B cell (primary cell): Measurements from ENCODE around the gene FTL. TPM values are rescaled to one million over a fixed set of nuclear protein-coding genes. Genes with fewer than 3 reads are reported as not detected.

ENCODE experiments used
- ATAC-seq: fragments of 200-7000 bp; cut with Tn5 transposase; one replicate; pipeline ENCODE4 v1.10.0; 2021; ENCODE audit warnings: low read depth, mild to moderate bottlenecking, moderate number of reproducible peaks, moderate library complexity
- CTCF ChIA-PET: fragments of 350-600 bp; sonication (Branson Sonifier 250); formaldehyde crosslinking; loops from one replicate; lab custom pipeline; 2021; ENCODE audit warnings: antibody characterized with exemption, inconsistent platforms; lab: Charles Lee
- POLR2A ChIA-PET: fragments of 350-600 bp; sonication (Branson Sonifier 250); formaldehyde crosslinking; loops from one replicate; lab custom pipeline; 2021; ENCODE audit warnings: antibody characterized with exemption; lab: Charles Lee
- DNase-seq: peaks from one replicate; pipeline ENCODE4 v3.0.0; 2013
- H2AFZ ChIP-seq: 2 replicates; pipeline ENCODE4 v1.6.1; 2012; ENCODE audit warnings: mild to moderate bottlenecking, low read depth, low read length; ENCODE audit not compliant: insufficient read depth, poor library complexity, severe bottlenecking
- H3K27ac ChIP-seq, 2 donors: 1 replicate in 1 of 2; 2 replicates in 1 of 2; pipeline ENCODE4 v1.5.1; 2012 to 2013; ENCODE audit warnings: low read length in 2 of 2, mild to moderate bottlenecking in 2 of 2, moderate library complexity in 1 of 2
- H3K27me3 ChIP-seq, 4 experiments: fragments of 200-600 bp in 1 of 4; sonication (generic) in 1 of 4; replicated peaks in 1 of 4; 1 replicate in 2 of 4; 2 replicates in 2 of 4; pipeline versions ENCODE4 v1.6.1 to v1.7.0; 2013 to 2016; ENCODE audit warnings: low read length in 3 of 4, mild to moderate bottlenecking in 2 of 4, mixed read lengths in 1 of 4, moderate library complexity in 1 of 4; ENCODE audit not compliant: insufficient read depth in 4 of 4, control insufficient read depth in 3 of 4; ENCODE audit errors: control extremely low read depth in 1 of 4
- H3K36me3 ChIP-seq, 2 experiments: replicated peaks in 1 of 2; 1 replicate in 1 of 2; 2 replicates in 1 of 2; pipeline versions ENCODE4 v1.6.1 to v1.7.1; 2013; ENCODE audit warnings: low read length in 1 of 2; ENCODE audit not compliant: insufficient read depth in 2 of 2, control insufficient read depth in 1 of 2; ENCODE audit errors: control extremely low read depth in 1 of 2, extremely low read depth in 1 of 2
- H3K4me1 ChIP-seq, 2 donors: fragments of 200-600 bp in 1 of 2; sonication (generic) in 1 of 2; 1 replicate in 1 of 2; 2 replicates in 1 of 2; pipeline versions ENCODE4 v1.5.1 to v1.6.1; 2013 to 2017; ENCODE audit warnings: low read length in 2 of 2; ENCODE audit not compliant: control insufficient read depth in 2 of 2, insufficient read depth in 2 of 2
- H3K4me2 ChIP-seq: replicated peaks from 2 replicates; pipeline ENCODE3; 2012; ENCODE audit warnings: mild to moderate bottlenecking, low read depth, low read length; ENCODE audit not compliant: poor library complexity, severe bottlenecking
- H3K4me3 ChIP-seq, 5 experiments: fragments of 200-600 bp in 1 of 5; sonication (generic) in 1 of 5; 1 replicate in 3 of 5; 2 replicates in 2 of 5; pipeline versions ENCODE4 v1.5.1 to v1.7.0; 2011 to 2016; ENCODE audit warnings: low read length in 4 of 5, mild to moderate bottlenecking in 4 of 5, low read depth in 2 of 5, control low read depth in 1 of 5, moderate library complexity in 1 of 5; ENCODE audit not compliant: insufficient read depth in 1 of 5; ENCODE audit errors: control extremely low read depth in 1 of 5, extremely low read depth in 1 of 5
- H3K79me2 ChIP-seq: fragments of 200-600 bp; sonication (generic); one replicate; pipeline ENCODE4 v1.6.0; 2016; ENCODE audit warnings: low read length; ENCODE audit not compliant: control insufficient read depth, insufficient read depth
- H3K9ac ChIP-seq: fragments of 200-600 bp; sonication (generic); 2 replicates; pipeline ENCODE4 v1.6.1; 2017; ENCODE audit warnings: mild to moderate bottlenecking, low read length, moderate library complexity
- H3K9me3 ChIP-seq, 3 donors: one replicate each; pipeline versions ENCODE4 v1.6.1 to v1.7.1; 2013; ENCODE audit warnings: low read length in 2 of 3; ENCODE audit not compliant: control insufficient read depth in 2 of 3, insufficient read depth in 1 of 3; ENCODE audit errors: control extremely low read depth in 1 of 3
- H4K20me1 ChIP-seq: 2 replicates; pipeline ENCODE4 v1.6.0; 2012; ENCODE audit warnings: mild to moderate bottlenecking, low read length; ENCODE audit not compliant: insufficient read depth, control insufficient read depth, poor library complexity, severe bottlenecking
- H3K27ac Mint-ChIP-seq: one replicate; pipeline ENCODE4 v1.8.0; 2021; ENCODE audit warnings: mixed read lengths
- H3K27me3 Mint-ChIP-seq: one replicate; pipeline ENCODE4 v1.8.0; 2021; ENCODE audit warnings: mixed read lengths
- H3K4me1 Mint-ChIP-seq: one replicate; pipeline ENCODE4 v1.8.0; 2021; ENCODE audit warnings: mixed read lengths
- H3K4me3 Mint-ChIP-seq: one replicate; pipeline ENCODE4 v1.8.0; 2021; ENCODE audit warnings: mixed read lengths
- H3K9me3 Mint-ChIP-seq: one replicate; pipeline ENCODE4 v1.8.0; 2022; ENCODE audit warnings: mixed read lengths; ENCODE audit not compliant: insufficient read depth
- CTCF ChIP-seq: fragments of 200-600 bp; IDR thresholded peaks from one replicate; pipeline ENCODE4 v1.8.0; 2022; ENCODE audit warnings: antibody characterized with exemption, mild to moderate bottlenecking
- EZH2 ChIP-seq: IDR thresholded peaks from 2 replicates; pipeline ENCODE4 v1.6.1; 2012; ENCODE audit warnings: borderline replicate concordance, low read depth, mild to moderate bottlenecking, moderate library complexity, low read length; ENCODE audit not compliant: insufficient read depth, poor library complexity, severe bottlenecking
- WGBS: methylation state at CpG from one replicate; pipeline ENCODE4 v1.1.5; 2013; ENCODE audit warnings: missing lambda C conversion rate; ENCODE audit not compliant: insufficient coverage; 5-methylcytosine and 5-hydroxymethylcytosine counted together
- intact Hi-C: fragments of 100-400 bp; cut with micrococcal nuclease; formaldehyde crosslinking; loops from one replicate; pipeline ENCODE4 v1.10.0; 2022
- polyA plus RNA-seq: library from polyadenylated mRNA; depleted of rRNA; stranded (reverse); fragments of >200 nt; gene quantifications from 2 replicates; pipeline ENCODE4 v1.2.3, GENCODE V29; 2012
- total RNA-seq, 2 donors: library from RNA; stranded (reverse); fragments of 120-200 nt in 1 of 2; gene quantifications; 1 replicate in 1 of 2; 2 replicates in 1 of 2; pipeline versions ENCODE4 v1.2.3 to v1.2.4, GENCODE V29; 2013 to 2022

FTL gene
- total and polyA plus RNA-seq, 2 donors (not counting 1 experiment from before 2014, with no cell fraction given), result 832 to 937 TPM

DNA sequence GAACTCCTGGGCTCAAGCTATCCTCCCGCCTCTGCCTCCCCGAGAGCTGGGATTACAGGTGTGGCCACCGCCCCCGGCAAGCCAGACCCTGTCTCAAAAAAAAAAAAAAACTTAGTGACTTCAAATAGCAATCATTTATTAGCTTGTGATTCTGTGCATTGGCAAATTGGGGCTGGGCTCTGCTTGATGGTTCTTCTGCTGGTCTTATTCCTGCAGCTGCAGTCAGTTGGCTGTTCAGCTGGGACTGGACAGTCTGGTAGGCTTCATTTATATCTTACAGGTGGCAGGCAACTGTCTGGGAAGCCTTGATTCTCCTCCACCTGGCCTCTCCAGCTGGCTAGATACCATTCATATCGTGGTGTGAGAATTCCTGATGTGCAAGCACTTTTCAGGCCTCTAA, 24.2 kb upstream of the FTL start:
- Mint-ChIP-seq H3K9me3 (peaks cover 2% of the 10 kb centered on the region), H3K27ac (no peak overlapping the region), H3K27me3 (peaks cover 6% of the 10 kb centered on the region), H3K4me3 (no peak overlapping the region), H3K4me1 (no peaks in the 10 kb centered on the region)
- Histone ChIP-seq H3K27ac (no peak overlapping the region), H3K36me3 (no peaks in the 10 kb centered on the region), H3K9me3 (peaks cover 0 to 11% (median 0%) of the 10 kb centered on the region in 3 donors), H3K79me2 (no peaks in the 10 kb centered on the region), H3K4me3 (no peak overlapping the region), H3K4me2 (no peak overlapping the region), H3K27me3 (no peaks in the 10 kb centered on the region), H3K4me1 (no peaks in the 10 kb centered on the region), H3K9ac (no peak overlapping the region), H4K20me1 (no peaks in the 10 kb centered on the region), H2AFZ (no peak overlapping the region)
- ATAC-seq (no peak), DNase-seq (no peak)
- CTCF ChIA-PET, result interaction anchor here (2.0 kb wide), 1 partner anchor 99 kb away, joined by 4 read pairs; no protein-coding TSS in a partner anchor
- WGBS, result 94% methylated on average over 2 of the region's 5 CpGs
- intact Hi-C loops, result no loop called here
- TF ChIP-seq EZH2 (no peak), CTCF (no peak)
- POLR2A ChIA-PET, result no interaction called here

- H3K4me2 ChIP-seq, result no peak overlapping the region
- DNase-seq (no peak), ATAC-seq (no peak)
- no peaks in the 10 kb centered on the region for H3K4me1 Mint-ChIP-seq
- H3K4me1 ChIP-seq, result no peaks in the 10 kb centered on the region
- H2AFZ ChIP-seq, result no peak overlapping the region
- H3K27ac ChIP-seq, result no peak overlapping the region
- H3K9ac ChIP-seq, result no peak overlapping the region
- CTCF ChIA-PET, result no interaction called here
- H3K36me3 ChIP-seq, result no peaks in the 10 kb centered on the region
- no peaks in the 10 kb centered on the region for H3K79me2 ChIP-seq
- H3K27ac Mint-ChIP-seq, result no peak overlapping the region
- WGBS, result 93% methylated on average over 3 of the region's 6 CpGs
- intact Hi-C loops, result no loop called here
- peaks cover 3% of the 10 kb centered on the region for H3K9me3 Mint-ChIP-seq
- H3K4me3 Mint-ChIP-seq, result no peak overlapping the region
- peaks cover 0 to 30% (median 11%) of the 10 kb centered on the region in 3 donors for H3K9me3 ChIP-seq
- peaks cover 3% of the 10 kb centered on the region for H3K27me3 Mint-ChIP-seq
- H3K4me3 ChIP-seq, result no peak overlapping the region
- POLR2A ChIA-PET, result interaction anchor here (0.7 kb wide), 1 partner anchor 47 kb away, joined by 4 read pairs; no protein-coding TSS in a partner anchor
- TF ChIP-seq EZH2, result no peak
- no peak for TF ChIP-seq CTCF
- no peaks in the 10 kb centered on the region for H3K27me3 ChIP-seq
- H4K20me1 ChIP-seq, result no peaks in the 10 kb centered on the region
Observed at GRCh38 chr19:48943081-48943480, 22.0 kb upstream of the FTL start.
